Colonic mucosa (tissue), 4 donors: ENCODE results near the gene GAL3ST3. TPM values are rescaled to one million over a fixed set of nuclear protein-coding genes. Genes with fewer than 3 reads are reported as not detected.
"Not testable (repeated sequence)": the region's sequence is repeated elsewhere in the genome, so short reads cannot be mapped to it uniquely, and the experiment has no call there.

Experiments used
- DNase-seq: peaks from one replicate; pipeline ENCODE4 v3.0.0-alpha.2; 2020
- H3K27ac ChIP-seq: fragments of 200-600 bp; one replicate; pipeline ENCODE4 v1.8.0; 2021
- H3K27me3 ChIP-seq: fragments of 200-600 bp; one replicate; pipeline ENCODE4 v1.8.0; 2021
- H3K36me3 ChIP-seq: fragments of 200-600 bp; one replicate; pipeline ENCODE4 v1.8.0; 2021
- H3K4me1 ChIP-seq: fragments of 200-600 bp; one replicate; pipeline ENCODE4 v1.8.0; 2021; ENCODE audit warnings: mild to moderate bottlenecking
- H3K4me3 ChIP-seq: fragments of 200-600 bp; one replicate; pipeline ENCODE4 v1.8.0; 2021
- H3K9ac ChIP-seq, 2 donors: one replicate each; pipeline ENCODE4 v1.7.0; 2013; ENCODE audit warnings: control low read depth in 2 of 2, low read depth in 2 of 2, low read length in 2 of 2
- H3K9me3 ChIP-seq: fragments of 200-600 bp; one replicate; pipeline ENCODE4 v1.8.0; 2021
- CTCF ChIP-seq: fragments of 200-600 bp; IDR thresholded peaks from one replicate; pipeline ENCODE4 v1.8.0; 2022; ENCODE audit warnings: antibody characterized with exemption, mild to moderate bottlenecking
- intact Hi-C: fragments of 100-400 bp; cut with DNase I; formaldehyde crosslinking; loops from one replicate; pipeline ENCODE4 v1.14.1; 2022
- total RNA-seq, 2 donors: library from RNA; stranded (reverse); fragmentation: NEBNext Ultra II Directional in 1 of 2; extraction: Animal tissue kit (Norgen Biotek cat#: 25700) in 1 of 2; gene quantifications; one replicate each; pipeline ENCODE4 v1.2.1, GENCODE V29; 2021
- donor health status: healthy.
- donor health status: DM: no; HTN: no; CAD: no.
- donor health status: DM: no; HTN: no; CAD: no.

GAL3ST3 gene
- not detected for total RNA-seq

DNA sequence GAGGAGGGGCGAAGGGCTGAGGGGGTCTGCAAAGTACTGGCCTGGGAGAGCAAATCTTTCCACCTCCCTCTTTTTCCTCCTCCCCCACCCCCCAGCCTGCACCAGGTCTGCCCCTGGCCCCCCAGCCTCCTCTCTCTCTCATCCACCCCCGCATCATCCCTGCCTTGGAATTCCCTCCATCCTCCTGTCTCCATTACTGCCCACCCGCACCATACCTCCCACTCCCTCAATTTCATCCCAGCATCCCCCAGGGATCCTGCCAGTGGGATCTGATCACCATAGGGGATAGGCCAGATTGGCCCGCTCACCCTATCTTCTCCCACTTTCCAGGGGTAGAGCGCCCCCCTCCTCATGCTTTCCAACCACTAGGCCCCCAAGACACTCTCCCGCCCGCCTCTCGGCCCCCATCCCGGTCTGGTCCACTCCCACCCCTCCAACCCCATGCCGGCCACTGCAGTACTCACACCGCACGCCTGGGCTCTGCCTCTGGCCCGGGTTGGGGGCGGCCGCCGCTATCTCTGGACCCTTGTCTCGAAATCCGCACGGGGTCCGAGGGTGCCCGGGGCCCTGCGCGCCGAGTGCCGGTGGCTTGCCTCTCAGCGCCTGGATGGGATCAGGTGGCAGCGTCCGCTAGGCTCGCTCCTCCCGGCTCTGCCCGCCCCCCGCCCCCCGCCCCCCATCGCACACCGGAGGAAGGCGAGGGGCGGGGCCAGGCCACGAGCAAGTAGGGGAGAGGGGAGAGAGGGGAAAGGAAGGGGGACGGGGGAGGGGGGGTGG is at the start of gene GAL3ST3:
TSS of gene GAL3ST3 (minus strand) at position 615 of the 777 bp plus-strand sequence. CDS start 3,746 bp downstream, outside the sequence.
- H3K4me1 ChIP-seq, result peaks cover 5% of the 10 kb centered on the region
- H3K27me3 ChIP-seq, result no peaks in the 10 kb centered on the region
- no peaks in the 10 kb centered on the region for H3K36me3 ChIP-seq
- TF ChIP-seq CTCF, result no peak
- intact Hi-C loops, result no loop called here
- no peak within 1 kb of the TSS for H3K9ac ChIP-seq
- no peak for DNase-seq
- H3K4me3 ChIP-seq, result no peak within 1 kb of the TSS
- no peak within 1 kb of the TSS for H3K27ac ChIP-seq
- H3K9me3 ChIP-seq, result no peaks in the 10 kb centered on the region

GRCh38 chr11:66092125-66092524 is 43.2 kb upstream of the GAL3ST3 start:
- H3K9me3 ChIP-seq, H3K27me3 ChIP-seq, H3K27ac ChIP-seq, DNase-seq, H3K9ac ChIP-seq, H3K36me3 ChIP-seq, intact Hi-C loops, H3K4me1 ChIP-seq, H3K4me3 ChIP-seq: not testable (repeated sequence)

DNA sequence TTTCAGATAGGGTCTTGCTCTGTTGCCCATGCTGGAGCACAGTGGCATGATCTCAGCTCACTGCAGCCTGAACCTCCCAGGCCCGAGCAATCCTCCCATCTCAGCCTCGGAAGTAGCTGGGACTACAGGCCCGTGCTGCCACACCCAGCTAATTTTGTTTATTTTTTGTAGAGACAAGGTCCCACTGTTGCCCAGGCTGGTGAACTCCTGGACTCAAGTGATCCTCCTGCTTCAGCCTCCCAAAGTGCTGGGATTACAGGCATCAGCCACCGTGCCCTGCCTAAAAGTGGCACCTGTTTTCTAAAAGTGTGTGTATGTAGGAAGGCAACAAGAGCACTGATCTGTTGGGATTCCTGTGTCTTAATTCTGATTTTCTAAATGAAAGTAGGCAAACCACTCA is 41.3 kb upstream of the GAL3ST3 start:
- no peak for TF ChIP-seq CTCF
- Histone ChIP-seq H3K27ac (no peak overlapping the region), H3K36me3 (no peaks in the 10 kb centered on the region), H3K4me1 (no peaks in the 10 kb centered on the region), H3K9me3 (no peaks in the 10 kb centered on the region), H3K9ac (no peak overlapping the region), H3K4me3 (no peak overlapping the region), H3K27me3 (no peaks in the 10 kb centered on the region)
- no peak for DNase-seq
- intact Hi-C loops, result no loop called here

- DNase-seq, result no peak
- Histone ChIP-seq H3K4me1 (no peaks in the 10 kb centered on the region), H3K27me3 (no peaks in the 10 kb centered on the region), H3K27ac (no peak overlapping the region), H3K9ac (no peak overlapping the region), H3K4me3 (no peak overlapping the region), H3K36me3 (no peaks in the 10 kb centered on the region), H3K9me3 (no peaks in the 10 kb centered on the region)
- intact Hi-C loops, result no loop called here
- TF ChIP-seq CTCF, result no peak
Measured at GRCh38 chr11:66089067-66089466, 40.1 kb upstream of the GAL3ST3 start.

- intact Hi-C loops, result no loop called here
- DNase-seq, result no peak
- TF ChIP-seq CTCF, result no peak
Measured at GRCh38 chr11:66087148-66087908, 38.4 kb upstream of the GAL3ST3 start.

More at GRCh38 chr11:66087148-66087908, 38.4 kb upstream of the GAL3ST3 start:
- Histone ChIP-seq H3K4me3 (no peak overlapping the region), H3K9ac (no peak overlapping the region), H3K27ac (no peak overlapping the region), H3K4me1 (peaks cover 8% of the 10 kb centered on the region), H3K9me3 (no peaks in the 10 kb centered on the region), H3K36me3 (no peaks in the 10 kb centered on the region), H3K27me3 (no peaks in the 10 kb centered on the region)
